K562 (cell line): Measurements from ENCODE around the gene LAMB2. TPM values are rescaled to one million over a fixed set of nuclear protein-coding genes. Genes with fewer than 3 reads are reported as not detected.

Source experiments
- HMG20A ChIP-seq: fragments of 450-650 bp; formaldehyde crosslinking; conservative IDR thresholded peaks from 2 replicates; pipeline ENCODE4 v1.4.0; 2020; ENCODE audit warnings: mild to moderate bottlenecking, mixed read lengths
- HNRNPLL ChIP-seq: fragments of 200-400 bp; formaldehyde crosslinking; IDR thresholded peaks from 2 replicates; pipeline ENCODE4 v1.6.1; 2017; ENCODE audit warnings: low read length, low read depth, mild to moderate bottlenecking; ENCODE audit not compliant: poor library complexity, severe bottlenecking
- HOMEZ ChIP-seq: fragments of 250-450 bp; sonication (Bioruptor Pico); IDR thresholded peaks from 2 replicates; pipeline ENCODE4 v1.4.0; 2020; ENCODE audit warnings: mild to moderate bottlenecking, moderate library complexity
- JUN ChIP-seq, 2 experiments: sonication (generic) in 1 of 2; formaldehyde crosslinking in 1 of 2; IDR thresholded peaks; 2 replicates each; pipeline versions ENCODE4 v1.6.1 to v1.8.0; 2012 to 2022; ENCODE audit warnings: borderline replicate concordance in 2 of 2, mild to moderate bottlenecking in 2 of 2, improper control_type of control experiment in 1 of 2, low read depth in 1 of 2, low read length in 1 of 2, missing genetic modification reagents in 1 of 2
- LCOR ChIP-seq: sonication (generic); formaldehyde crosslinking; IDR thresholded peaks from 2 replicates; pipeline ENCODE4 v1.8.0; 2022; ENCODE audit warnings: mild to moderate bottlenecking, missing genetic modification reagents
- PML ChIP-seq: IDR thresholded peaks from 2 replicates; pipeline ENCODE4 v1.6.1; 2012; ENCODE audit warnings: low read length, inconsistent platforms
- RERE ChIP-seq: sonication (generic); formaldehyde crosslinking; IDR thresholded peaks from 2 replicates; pipeline ENCODE4 v1.8.0; 2023; ENCODE audit warnings: missing genetic modification reagents, mild to moderate bottlenecking, borderline replicate concordance
- SMAD4 ChIP-seq: fragments of 250-450 bp; sonication (Bioruptor Pico); conservative IDR thresholded peaks from 2 replicates; pipeline ENCODE4 v1.8.0; 2021; ENCODE audit warnings: inconsistent platforms, mild to moderate bottlenecking, moderate library complexity
- SOX6 ChIP-seq: fragments of 450-650 bp; IDR thresholded peaks from 2 replicates; pipeline ENCODE4 v1.6.1; 2014; ENCODE audit warnings: mild to moderate bottlenecking
- TAF9B ChIP-seq: fragments of 450-650 bp; IDR thresholded peaks from 2 replicates; pipeline ENCODE4 v1.6.1; 2018; ENCODE audit warnings: mild to moderate bottlenecking; ENCODE audit not compliant: partially characterized antibody
- TFAM ChIP-seq: fragments of 250-450 bp; sonication (Bioruptor Pico); conservative IDR thresholded peaks from 2 replicates; pipeline ENCODE4 v1.5.0; 2021; ENCODE audit warnings: mild to moderate bottlenecking, moderate library complexity
- YBX1 ChIP-seq: fragments of 450-650 bp; IDR thresholded peaks from 2 replicates; pipeline ENCODE4 v1.7.1; 2016; ENCODE audit warnings: mild to moderate bottlenecking
- ZFP30 ChIP-seq: fragments of 250-450 bp; sonication (Bioruptor Pico); IDR thresholded peaks from 2 replicates; pipeline ENCODE4 v1.8.0; 2022; ENCODE audit warnings: moderate library complexity, mild to moderate bottlenecking, inconsistent platforms, borderline replicate concordance
- ZNF589 ChIP-seq: fragments of 200-800 bp; sonication (Bioruptor generic); IDR thresholded peaks from 2 replicates; pipeline ENCODE4 v1.6.1; 2016; ENCODE audit warnings: low read depth, missing genetic modification characterization, missing compliant biosample characterization
- ZZZ3 ChIP-seq: fragments of 450-650 bp; IDR thresholded peaks from 2 replicates; pipeline ENCODE4 v1.6.1; 2016; ENCODE audit warnings: antibody characterized with exemption, mild to moderate bottlenecking, moderate library complexity
- polyA plus RNA-seq, 8 experiments: library from polyadenylated mRNA; depleted of rRNA in 4 of 8; stranded (reverse) in 5 of 8; unstranded in 3 of 8; fragments of >200 nt; fragmentation: Nextera tagmentation in 2 of 8; fragmentation: Illumina TruSeq in 1 of 8; extraction: Ambion mirVana in 2 of 8; extraction: Trizol in 1 of 8; gene quantifications; 2 replicates each; pipeline versions ENCODE4 v1.2.1 to v1.2.3, GENCODE V29; 2011 to 2014; ENCODE audit warnings: inconsistent platforms in 1 of 8, missing spikeins in 1 of 8
- total RNA-seq, 7 experiments: library from RNA; depleted of rRNA in 6 of 7; stranded (reverse); fragments of >200 nt in 6 of 7; fragmentation: Illumina TruSeq in 2 of 7; extraction: Trizol in 2 of 7; gene quantifications; 2 replicates each; pipeline versions ENCODE4 v1.2.1 to v1.2.3, GENCODE V29; 2011 to 2021; ENCODE audit warnings: low replicate concordance in 1 of 7
- TF ChIP-seq, protein P1 (sequence below): fragments of 450-650 bp; conservative IDR thresholded peaks from 2 replicates; pipeline ENCODE4 v1.6.1; 2016; ENCODE audit warnings: missing genetic modification characterization, low read depth, mild to moderate bottlenecking, missing compliant biosample characterization, moderate library complexity
- TF ChIP-seq, protein P2 (sequence below): fragments of 450-650 bp; formaldehyde crosslinking; IDR thresholded peaks from 2 replicates; pipeline ENCODE4 v1.4.0; 2020; ENCODE audit warnings: mild to moderate bottlenecking, moderate library complexity

LAMB2 gene
- total and polyA plus RNA-seq, 9 of the 15 experiments (the other 6 are each of a cell fraction or from before 2014, with no cell fraction given) = 1.4 to 26.0 (median 16.2) TPM

DNA sequence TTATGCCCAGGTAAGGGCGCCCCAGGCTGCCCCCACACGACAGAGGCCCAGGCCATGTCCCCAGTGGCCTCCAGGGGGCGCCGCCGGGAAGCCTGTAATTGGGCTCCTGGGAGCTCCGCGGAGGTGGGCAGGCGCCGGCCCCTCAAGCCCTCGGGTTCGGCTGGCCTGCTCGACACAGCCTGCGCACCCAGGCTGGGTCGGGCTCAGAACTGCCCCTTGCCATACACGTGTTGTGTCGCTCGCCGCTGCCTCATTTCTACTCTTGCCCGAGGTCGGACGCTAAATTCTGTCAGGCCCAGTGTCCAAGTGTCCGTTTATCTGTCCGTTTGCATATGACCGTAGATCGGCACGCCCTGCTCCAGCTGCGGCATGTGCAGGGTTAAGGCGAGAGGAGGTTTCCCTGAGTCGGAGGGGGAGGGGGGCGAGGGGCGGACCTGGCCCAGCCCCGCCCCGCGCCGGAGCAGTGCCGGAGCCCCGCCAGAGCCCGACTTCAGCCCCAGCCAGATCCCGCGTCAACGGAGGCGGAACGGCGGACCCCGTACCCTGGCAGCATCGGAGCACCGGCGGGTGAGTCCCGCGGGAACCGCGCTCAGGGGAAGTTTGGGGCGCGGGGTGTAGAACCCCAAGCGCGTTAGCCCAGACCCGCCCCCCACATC is 38.4 kb upstream of the LAMB2 start, which contains the start of gene KLHDC8B (continued):
- no peak for TF ChIP-seq ZZZ3
- peak; percentile 96 for TF ChIP-seq LCOR
- TF ChIP-seq ZFP30 (CRISPR knock-in tag) = no peak
- peak; percentile 89 for TF ChIP-seq TAF9B
- TF ChIP-seq SOX6 = 0 out of 2 replicates have a peak, but pooled peaks have one; percentile 33
- TF ChIP-seq, protein P1, sequence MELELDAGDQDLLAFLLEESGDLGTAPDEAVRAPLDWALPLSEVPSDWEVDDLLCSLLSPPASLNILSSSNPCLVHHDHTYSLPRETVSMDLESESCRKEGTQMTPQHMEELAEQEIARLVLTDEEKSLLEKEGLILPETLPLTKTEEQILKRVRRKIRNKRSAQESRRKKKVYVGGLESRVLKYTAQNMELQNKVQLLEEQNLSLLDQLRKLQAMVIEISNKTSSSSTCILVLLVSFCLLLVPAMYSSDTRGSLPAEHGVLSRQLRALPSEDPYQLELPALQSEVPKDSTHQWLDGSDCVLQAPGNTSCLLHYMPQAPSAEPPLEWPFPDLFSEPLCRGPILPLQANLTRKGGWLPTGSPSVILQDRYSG (tag) = 0 out of 2 replicates have a peak, but pooled peaks have one; percentile 33
- no peak for TF ChIP-seq HMG20A (CRISPR knock-in tag)
- TF ChIP-seq RERE = no peak
- no peak for TF ChIP-seq JUN (IDR thresholded peaks at IDR 0.05; ENCODE audit: borderline replicate concordance, low read depth, low read length)
- TF ChIP-seq JUN (CRISPR knock-in tag; IDR thresholded peaks at IDR 0.05; ENCODE audit: borderline replicate concordance) = 0 out of 2 replicates have a peak, but pooled peaks have one; percentile 21
- TF ChIP-seq YBX1 = no peak
- TF ChIP-seq HNRNPLL = no peak
- no peak for TF ChIP-seq ZNF589 (CRISPR knock-in tag)
- TF ChIP-seq TFAM (CRISPR knock-in tag) = no peak
- TF ChIP-seq HOMEZ (CRISPR knock-in tag) = no peak
- no peak; the same call in none of the 2 replicates for TF ChIP-seq SMAD4 (CRISPR knock-in tag)
- TF ChIP-seq, protein P2, sequence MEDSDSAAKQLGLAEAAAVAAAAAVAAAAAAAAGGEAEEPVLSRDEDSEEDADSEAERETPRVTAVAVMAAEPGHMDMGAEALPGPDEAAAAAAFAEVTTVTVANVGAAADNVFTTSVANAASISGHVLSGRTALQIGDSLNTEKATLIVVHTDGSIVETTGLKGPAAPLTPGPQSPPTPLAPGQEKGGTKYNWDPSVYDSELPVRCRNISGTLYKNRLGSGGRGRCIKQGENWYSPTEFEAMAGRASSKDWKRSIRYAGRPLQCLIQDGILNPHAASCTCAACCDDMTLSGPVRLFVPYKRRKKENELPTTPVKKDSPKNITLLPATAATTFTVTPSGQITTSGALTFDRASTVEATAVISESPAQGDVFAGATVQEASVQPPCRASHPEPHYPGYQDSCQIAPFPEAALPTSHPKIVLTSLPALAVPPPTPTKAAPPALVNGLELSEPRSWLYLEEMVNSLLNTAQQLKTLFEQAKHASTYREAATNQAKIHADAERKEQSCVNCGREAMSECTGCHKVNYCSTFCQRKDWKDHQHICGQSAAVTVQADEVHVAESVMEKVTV = peak; percentile 55; the same call in 1 of the 2 replicates
- TF ChIP-seq PML = peak; percentile 52; the same call in 1 of the 2 replicates
